ENCODE data around the gene BUD31. TPM values are rescaled to one million over a fixed set of nuclear protein-coding genes. Genes with fewer than 3 reads are reported as not detected.
A peak's percentile ranks its signal among the peaks of the same experiment; 100 is the strongest.

The BUD31 gene
- total and polyA plus RNA-seq, 9 of the 15 experiments (the other 6 are each of a cell fraction or from before 2014, with no cell fraction given), result 105 to 342 (median 247) TPM

DNA sequence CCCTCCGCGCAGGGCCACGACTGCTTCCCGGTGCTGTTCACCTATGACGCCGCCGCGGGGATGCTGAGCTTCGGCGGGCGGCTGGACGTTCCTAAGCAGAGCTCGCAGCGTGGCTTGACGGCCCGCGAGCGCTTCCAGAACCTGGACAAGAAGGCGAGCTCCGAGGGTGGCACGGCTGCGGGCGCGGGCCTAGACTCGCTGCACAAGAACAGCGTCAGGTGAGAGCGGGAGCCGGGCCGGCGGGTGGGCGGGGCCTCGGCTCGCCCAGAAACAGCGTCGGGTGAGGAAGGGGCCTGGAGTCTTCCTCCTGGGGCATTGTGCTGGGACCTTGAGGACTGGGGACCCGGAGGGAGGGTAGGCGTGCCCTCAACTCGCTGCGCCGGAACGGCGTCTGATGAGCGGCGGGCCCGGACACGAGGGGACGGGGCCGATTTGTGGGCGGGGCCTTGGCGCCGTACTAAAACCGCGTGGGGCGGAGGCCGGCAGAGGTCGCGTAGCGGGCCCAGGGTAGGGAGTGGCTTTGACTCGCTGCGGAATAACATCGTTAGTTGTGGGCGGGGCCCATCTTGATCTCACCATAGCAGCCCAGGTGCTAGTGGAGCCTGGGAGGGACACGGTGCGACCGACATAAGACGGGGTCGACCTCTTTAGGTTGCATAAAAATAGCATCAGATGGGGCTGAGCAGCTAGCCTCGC lies 16.0 kb upstream of the BUD31 start (continued):
- TF ChIP-seq HNRNPL (IDR thresholded peaks at IDR 0.05; ENCODE audit: low read depth, low read length) (peak; percentile 56; the same call in 1 of the 2 replicates), LEF1 (IDR thresholded peaks at IDR 0.05) (no peak), ARID1B (IDR thresholded peaks at IDR 0.05) (no peak), L3MBTL2 (IDR thresholded peaks at IDR 0.05) (peak; percentile 21; the same call in 1 of the 2 replicates), ZNF232 (CRISPR knock-in tag; IDR thresholded peaks at IDR 0.05) (no peak), NRF1 (conservative IDR thresholded peaks at IDR 0.05 in 1 of 2, IDR thresholded peaks at IDR 0.05 in 1 of 2) (peak; percentile 15 to 40; a peak in 2 of 4 replicates), SAFB (IDR thresholded peaks at IDR 0.05; ENCODE audit: borderline replicate concordance, low read depth, low read length) (peak; percentile 80), RBFOX2 (IDR thresholded peaks at IDR 0.05; ENCODE audit: low read depth, low read length) (peak; percentile 75), U2AF1 (optimal IDR thresholded peaks at IDR 0.05; ENCODE audit: low read depth, low read length) (peak; percentile 60)
- TF ChIP-seq, protein P1, sequence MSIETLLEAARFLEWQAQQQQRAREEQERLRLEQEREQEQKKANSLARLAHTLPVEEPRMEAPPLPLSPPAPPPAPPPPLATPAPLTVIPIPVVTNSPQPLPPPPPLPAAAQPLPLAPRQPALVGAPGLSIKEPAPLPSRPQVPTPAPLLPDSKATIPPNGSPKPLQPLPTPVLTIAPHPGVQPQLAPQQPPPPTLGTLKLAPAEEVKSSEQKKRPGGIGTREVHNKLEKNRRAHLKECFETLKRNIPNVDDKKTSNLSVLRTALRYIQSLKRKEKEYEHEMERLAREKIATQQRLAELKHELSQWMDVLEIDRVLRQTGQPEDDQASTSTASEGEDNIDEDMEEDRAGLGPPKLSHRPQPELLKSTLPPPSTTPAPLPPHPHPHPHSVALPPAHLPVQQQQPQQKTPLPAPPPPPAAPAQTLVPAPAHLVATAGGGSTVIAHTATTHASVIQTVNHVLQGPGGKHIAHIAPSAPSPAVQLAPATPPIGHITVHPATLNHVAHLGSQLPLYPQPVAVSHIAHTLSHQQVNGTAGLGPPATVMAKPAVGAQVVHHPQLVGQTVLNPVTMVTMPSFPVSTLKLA (conservative IDR thresholded peaks at IDR 0.05), result peak in 1 of 2 experiments; percentile 69
- TF ChIP-seq, protein P2, sequence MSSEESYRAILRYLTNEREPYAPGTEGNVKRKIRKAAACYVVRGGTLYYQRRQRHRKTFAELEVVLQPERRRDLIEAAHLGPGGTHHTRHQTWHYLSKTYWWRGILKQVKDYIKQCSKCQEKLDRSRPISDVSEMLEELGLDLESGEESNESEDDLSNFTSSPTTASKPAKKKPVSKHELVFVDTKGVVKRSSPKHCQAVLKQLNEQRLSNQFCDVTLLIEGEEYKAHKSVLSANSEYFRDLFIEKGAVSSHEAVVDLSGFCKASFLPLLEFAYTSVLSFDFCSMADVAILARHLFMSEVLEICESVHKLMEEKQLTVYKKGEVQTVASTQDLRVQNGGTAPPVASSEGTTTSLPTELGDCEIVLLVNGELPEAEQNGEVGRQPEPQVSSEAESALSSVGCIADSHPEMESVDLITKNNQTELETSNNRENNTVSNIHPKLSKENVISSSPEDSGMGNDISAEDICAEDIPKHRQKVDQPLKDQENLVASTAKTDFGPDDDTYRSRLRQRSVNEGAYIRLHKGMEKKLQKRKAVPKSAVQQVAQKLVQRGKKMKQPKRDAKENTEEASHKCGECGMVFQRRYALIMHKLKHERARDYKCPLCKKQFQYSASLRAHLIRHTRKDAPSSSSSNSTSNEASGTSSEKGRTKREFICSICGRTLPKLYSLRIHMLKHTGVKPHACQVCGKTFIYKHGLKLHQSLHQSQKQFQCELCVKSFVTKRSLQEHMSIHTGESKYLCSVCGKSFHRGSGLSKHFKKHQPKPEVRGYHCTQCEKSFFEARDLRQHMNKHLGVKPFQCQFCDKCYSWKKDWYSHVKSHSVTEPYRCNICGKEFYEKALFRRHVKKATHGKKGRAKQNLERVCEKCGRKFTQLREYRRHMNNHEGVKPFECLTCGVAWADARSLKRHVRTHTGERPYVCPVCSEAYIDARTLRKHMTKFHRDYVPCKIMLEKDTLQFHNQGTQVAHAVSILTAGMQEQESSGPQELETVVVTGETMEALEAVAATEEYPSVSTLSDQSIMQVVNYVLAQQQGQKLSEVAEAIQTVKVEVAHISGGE (CRISPR knock-in tag; IDR thresholded peaks at IDR 0.05), result peak in 1 of 3 experiments; percentile 62; a peak in 2 of 6 replicates
- TF ChIP-seq, protein P3, sequence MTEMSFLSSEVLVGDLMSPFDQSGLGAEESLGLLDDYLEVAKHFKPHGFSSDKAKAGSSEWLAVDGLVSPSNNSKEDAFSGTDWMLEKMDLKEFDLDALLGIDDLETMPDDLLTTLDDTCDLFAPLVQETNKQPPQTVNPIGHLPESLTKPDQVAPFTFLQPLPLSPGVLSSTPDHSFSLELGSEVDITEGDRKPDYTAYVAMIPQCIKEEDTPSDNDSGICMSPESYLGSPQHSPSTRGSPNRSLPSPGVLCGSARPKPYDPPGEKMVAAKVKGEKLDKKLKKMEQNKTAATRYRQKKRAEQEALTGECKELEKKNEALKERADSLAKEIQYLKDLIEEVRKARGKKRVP (CRISPR knock-in tag; IDR thresholded peaks at IDR 0.05), result 0 out of 2 replicates have a peak, but pooled peaks have one; percentile 17
